SIG-M5 treated with dmso at 0.1 percent for 504 hours (cell line): ENCODE measurements around the gene SDK1.
A peak's percentile ranks its signal among the peaks of the same experiment; 100 is the strongest.
"Not testable (repeated sequence)": the region's sequence is repeated elsewhere in the genome, so short reads cannot be mapped to it uniquely, and the experiment has no call there.

ENCODE experiments used
- DNase-seq: peaks from one replicate; lab custom pipeline; 2025; ENCODE audit not compliant: unreplicated experiment; lab: John Stamatoyannopoulos, UW

The SDK1 gene

DNA sequence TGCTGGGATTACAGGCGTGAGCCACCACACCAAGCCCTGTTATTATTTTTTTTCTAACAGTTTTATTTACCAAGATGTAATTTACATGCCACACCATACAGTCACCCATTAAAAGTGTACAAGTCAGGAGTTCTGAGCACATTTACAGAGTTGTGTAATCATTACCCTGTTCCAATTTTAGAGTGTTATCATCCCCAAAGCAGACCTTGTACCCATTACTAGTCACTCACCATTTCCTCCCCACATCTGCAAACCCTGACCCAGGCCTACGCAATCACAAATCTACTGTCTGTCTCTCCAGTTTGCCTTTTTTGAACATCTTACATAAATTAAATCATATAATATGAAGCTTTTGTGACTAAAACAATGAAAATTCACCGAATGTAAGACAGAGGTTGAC is 978.2 kb downstream of the SDK1 start:
- DNase-seq = no peak

DNA sequence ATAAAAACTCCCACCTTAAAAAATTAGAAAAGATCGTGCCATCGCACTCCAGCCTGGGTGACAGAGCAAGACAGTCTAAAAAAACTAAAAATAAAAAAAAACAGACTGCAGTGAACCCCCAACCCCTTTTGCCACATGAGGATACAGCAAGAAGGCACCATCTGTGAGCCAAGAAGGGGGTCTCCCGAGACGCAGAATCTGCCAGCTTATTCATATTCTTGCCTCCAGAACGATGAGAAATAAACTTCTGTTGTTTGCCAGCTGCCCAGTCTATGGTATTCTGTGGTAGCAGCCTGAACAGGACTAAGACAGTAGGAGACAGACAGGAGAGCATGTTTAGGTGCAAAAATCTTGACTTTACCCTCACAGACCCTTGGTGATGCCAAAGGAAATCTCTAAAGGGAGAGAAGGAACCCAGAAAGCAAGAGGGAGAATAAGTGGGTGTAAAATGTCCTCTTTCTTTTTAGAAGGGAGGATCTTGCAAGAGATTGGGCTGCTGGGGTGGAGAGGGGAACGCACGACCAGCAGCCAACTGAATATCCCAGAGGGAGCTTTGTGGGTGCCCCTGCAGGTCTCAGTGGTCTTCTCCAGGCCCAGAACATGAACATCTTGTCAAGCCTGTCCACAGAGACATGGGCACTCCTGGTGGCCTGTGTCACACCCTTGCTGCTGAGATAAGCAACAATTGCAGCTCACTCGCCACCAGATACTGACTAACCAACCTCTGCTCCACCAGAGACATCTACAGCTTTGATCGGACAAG is 980.4 kb downstream of the SDK1 start:
- no peak for DNase-seq

GRCh38 chr7:4282434-4283223 is 981.6 kb downstream of the SDK1 start:
- no peak for DNase-seq

GRCh38 chr7:4286351-4286750 is 985.3 kb downstream of the SDK1 start:
- no peak for DNase-seq

GRCh38 chr7:4288791-4289394 is 987.8 kb downstream of the SDK1 start:
- DNase-seq = peak; percentile 44

GRCh38 chr7:4297165-4297917 is 996.3 kb downstream of the SDK1 start:
- DNase-seq = no peak

DNA sequence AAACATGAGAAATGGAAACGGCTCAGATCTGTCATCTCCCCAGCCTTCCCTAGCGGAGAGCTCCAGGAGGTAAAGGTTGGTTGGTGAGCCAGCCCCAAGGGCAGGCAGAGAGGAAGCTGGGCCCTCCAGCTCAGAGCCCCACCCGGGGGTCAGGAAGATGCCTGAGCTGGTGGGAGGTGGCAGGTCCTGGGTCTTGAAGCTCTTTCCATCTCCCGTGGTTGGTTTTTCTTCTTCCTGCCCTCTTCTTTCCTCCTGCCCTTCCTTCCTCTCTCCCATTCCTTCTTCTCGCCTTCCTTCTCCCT is 996.8 kb downstream of the SDK1 start:
- no peak for DNase-seq

- no peak for DNase-seq
These were observed 998.4 kb downstream of the SDK1 start for GRCh38 chr7:4299431-4299830.

DNA sequence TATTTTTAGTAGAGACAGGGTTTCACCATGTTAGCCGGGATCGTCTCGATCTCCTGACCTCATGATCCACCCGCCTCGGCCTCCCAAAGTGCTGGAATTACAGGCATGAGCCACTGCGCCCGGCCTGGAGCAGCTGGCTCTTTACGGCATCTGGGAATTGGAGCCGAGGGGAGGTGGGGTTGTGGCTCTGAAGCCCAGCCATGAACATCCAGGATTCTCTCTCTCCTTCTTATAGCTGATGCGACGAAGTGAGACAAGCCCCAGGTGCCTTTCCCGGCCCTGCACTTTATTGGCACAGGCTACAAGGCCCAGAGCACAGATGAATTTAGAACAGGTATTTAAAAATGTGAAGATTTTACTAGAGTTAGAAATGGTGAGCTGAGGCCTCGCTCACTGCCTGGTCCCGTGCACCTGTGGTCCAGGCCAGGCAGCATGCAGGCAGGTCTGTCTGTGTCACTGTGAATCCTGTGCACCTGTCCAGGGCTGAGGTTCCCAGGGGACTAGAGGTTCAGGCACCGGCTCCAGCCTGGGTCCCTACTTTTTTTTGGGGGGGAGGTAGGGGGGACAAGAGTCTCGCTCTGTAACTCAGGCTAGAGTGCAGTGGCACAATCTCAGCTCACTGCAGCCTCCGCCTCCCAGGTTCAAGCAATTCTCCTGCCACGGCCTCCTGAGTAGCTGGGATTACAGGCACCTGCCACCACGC is 1001.3 kb downstream of the SDK1 start:
- DNase-seq = no peak

- no peak for DNase-seq
These were observed 1006.5 kb downstream of the SDK1 start for GRCh38 chr7:4307316-4308204.

DNA sequence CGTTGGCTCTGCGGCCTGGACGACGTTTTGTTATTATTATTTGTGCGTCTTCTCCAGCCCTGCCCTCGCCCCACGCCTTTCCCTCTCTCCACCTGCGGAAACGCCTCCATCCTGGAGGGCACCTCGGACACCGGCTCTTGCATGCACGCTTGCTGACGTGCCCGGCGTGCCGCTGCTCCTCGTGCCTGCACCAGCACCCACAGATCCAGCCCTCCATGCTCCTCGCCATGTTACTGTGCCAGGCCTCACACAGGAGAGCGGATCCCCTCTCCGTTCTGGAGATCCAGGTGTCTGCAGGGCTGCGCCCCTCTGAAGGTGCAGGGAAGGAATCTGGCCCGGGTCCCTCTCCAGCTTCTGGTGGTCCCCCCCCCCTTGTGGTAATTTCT is 1007.1 kb downstream of the SDK1 start:
- DNase-seq = no peak

DNA sequence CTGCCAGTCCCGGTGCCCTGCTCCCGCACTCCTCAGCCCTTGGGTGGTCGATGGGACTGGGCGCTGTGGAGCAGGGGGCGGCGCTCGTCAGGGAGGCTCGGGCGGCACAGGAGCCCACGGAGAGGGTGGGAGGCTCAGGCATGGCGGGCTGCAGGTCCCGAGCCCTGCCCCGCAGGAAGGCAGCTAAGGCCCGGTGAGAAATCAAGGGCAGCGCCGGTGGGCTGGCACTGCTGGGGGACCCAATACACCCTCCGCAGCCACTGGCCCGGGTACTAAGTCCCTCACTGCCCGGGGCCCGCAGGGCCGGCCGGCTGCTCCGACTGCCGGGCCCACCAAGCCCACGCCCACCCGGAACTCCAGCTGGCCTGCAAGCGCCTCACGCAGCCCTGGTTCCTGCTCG is 1012.9 kb downstream of the SDK1 start:
- not testable (repeated sequence) for DNase-seq

DNA sequence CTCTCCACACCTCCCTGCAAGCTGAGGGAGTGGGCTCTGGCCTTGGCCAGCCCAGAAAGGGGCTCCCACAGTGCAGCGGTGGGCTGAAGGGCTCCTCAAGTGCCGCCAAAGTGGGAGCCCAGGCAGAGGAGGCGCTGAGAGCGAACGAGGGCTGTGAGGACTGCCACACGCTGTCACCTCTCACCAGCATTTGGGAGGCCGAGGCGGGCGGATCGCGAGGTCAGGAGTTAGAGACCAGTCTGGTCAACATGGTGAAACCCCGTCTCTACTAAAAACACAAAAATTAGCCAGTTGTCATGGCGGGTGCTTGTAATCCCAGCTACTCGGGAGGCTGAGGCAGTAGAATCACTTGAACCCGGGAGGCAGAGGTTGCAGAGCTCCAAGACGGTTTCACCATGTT is 1013.3 kb downstream of the SDK1 start:
- not testable (repeated sequence) for DNase-seq
